ENCODE measurements around the gene RHOV.

RHOV gene

GRCh38 chr15:40886586-40886985, 12.6 kb upstream of the RHOV start:
- TF ChIP-seq, protein P1, sequence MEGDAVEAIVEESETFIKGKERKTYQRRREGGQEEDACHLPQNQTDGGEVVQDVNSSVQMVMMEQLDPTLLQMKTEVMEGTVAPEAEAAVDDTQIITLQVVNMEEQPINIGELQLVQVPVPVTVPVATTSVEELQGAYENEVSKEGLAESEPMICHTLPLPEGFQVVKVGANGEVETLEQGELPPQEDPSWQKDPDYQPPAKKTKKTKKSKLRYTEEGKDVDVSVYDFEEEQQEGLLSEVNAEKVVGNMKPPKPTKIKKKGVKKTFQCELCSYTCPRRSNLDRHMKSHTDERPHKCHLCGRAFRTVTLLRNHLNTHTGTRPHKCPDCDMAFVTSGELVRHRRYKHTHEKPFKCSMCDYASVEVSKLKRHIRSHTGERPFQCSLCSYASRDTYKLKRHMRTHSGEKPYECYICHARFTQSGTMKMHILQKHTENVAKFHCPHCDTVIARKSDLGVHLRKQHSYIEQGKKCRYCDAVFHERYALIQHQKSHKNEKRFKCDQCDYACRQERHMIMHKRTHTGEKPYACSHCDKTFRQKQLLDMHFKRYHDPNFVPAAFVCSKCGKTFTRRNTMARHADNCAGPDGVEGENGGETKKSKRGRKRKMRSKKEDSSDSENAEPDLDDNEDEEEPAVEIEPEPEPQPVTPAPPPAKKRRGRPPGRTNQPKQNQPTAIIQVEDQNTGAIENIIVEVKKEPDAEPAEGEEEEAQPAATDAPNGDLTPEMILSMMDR (IDR thresholded peaks at IDR 0.05; ENCODE audit: low read depth, low read length, missing control alignments) = no peak
- no peak overlapping the region for H3K4me3 ChIP-seq (ENCODE audit: low read depth, low read length)
- no peak for DNase-seq (ENCODE audit: low read depth)

GRCh38 chr15:40881351-40881750, 7.3 kb upstream of the RHOV start:
- TF ChIP-seq, protein P1 (IDR thresholded peaks at IDR 0.05; ENCODE audit: low read depth, low read length, missing control alignments) = no peak
- H3K4me3 ChIP-seq (ENCODE audit: low read depth, low read length) = no peak overlapping the region
- DNase-seq (ENCODE audit: low read depth) = no peak

- no peak overlapping the region for H3K4me3 ChIP-seq (ENCODE audit: low read depth, low read length)
- TF ChIP-seq, protein P1 (IDR thresholded peaks at IDR 0.05; ENCODE audit: low read depth, low read length, missing control alignments) = no peak
- no peak for DNase-seq (ENCODE audit: low read depth)
Measured at GRCh38 chr15:40879609-40880008, 5.6 kb upstream of the RHOV start.

DNA sequence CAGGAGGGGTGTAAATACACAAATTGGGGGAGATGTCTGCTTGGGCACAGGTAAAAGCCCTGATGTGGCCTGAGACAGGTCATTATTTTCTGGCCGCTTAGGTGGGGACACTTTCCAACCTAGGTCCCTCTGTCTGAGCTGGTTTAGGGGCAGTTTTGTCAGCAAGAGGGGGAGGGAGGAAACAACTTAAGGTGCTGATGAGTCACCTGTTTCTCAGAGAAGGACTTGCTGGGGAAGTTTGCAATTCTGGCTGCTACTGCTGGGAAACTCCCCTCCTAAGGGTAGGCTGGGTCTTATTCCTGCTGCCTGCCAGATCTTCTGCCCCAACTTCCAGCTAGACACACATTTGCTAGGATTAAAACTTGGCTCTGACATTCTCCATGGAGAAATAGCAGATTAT, 4.8 kb upstream of the RHOV start:
- H3K4me3 ChIP-seq (ENCODE audit: low read depth, low read length) = no peak overlapping the region
- DNase-seq (ENCODE audit: low read depth) = no peak
- TF ChIP-seq, protein P1 (IDR thresholded peaks at IDR 0.05; ENCODE audit: low read depth, low read length, missing control alignments) = no peak

GRCh38 chr15:40877694-40878093, 3.7 kb upstream of the RHOV start:
- TF ChIP-seq, protein P1 (IDR thresholded peaks at IDR 0.05; ENCODE audit: low read depth, low read length, missing control alignments) = no peak
- no peak for DNase-seq (ENCODE audit: low read depth)
- no peak overlapping the region for H3K4me3 ChIP-seq (ENCODE audit: low read depth, low read length)

DNA sequence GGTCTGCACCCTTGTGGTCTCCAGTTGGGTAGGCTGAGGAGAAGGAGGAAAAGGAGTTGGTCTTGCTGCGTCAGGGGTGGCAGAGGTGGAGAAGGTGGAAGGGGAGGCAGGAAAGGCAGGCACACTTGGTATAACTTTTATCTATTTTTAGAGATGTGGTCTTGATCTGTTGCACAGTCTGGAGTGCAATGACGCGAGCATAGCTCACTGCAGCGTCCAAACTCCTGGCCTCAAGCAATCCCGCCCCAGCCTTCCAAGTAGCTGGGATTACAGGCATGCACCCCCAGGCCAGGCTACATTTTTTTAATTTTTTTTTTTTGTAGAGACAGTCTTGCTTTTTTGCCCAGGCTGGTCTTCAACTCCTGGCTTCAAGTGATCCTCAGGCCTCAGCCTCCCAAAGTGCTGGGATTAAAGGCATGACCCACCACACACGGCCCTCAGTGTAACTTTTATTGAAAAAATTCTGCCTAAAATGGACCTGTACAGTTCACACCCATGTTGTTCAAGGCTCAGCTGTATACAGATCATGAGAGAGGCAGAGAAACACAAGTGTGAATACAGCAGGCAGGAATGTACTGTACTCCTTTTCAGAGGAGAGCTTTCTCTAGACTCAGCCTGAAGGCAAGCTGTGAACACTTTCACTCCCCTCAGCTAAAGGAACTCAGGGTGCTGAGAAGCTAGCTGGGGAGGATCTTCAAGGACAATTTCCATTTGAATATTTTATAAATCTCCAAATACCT, 2.1 kb upstream of the RHOV start:
- DNase-seq (ENCODE audit: low read depth) = no peak
- TF ChIP-seq, protein P1 (IDR thresholded peaks at IDR 0.05; ENCODE audit: low read depth, low read length, missing control alignments) = no peak
- no peak overlapping the region for H3K4me3 ChIP-seq (ENCODE audit: low read depth, low read length)
